Thyroid gland (tissue), 4 donors: Measurements from ENCODE around the gene KIRREL2. TPM values are rescaled to one million over a fixed set of nuclear protein-coding genes. Genes with fewer than 3 reads are reported as not detected.

Experiments
- DNase-seq, 2 donors: peaks; one replicate each; pipeline ENCODE4 v3.0.0-alpha.2; 2019
- H3K27ac ChIP-seq, 3 donors: fragments of 200-600 bp; sonication (generic); 1 replicate in 2 of 3; 2 replicates in 1 of 3; pipeline ENCODE4 v1.5.1; 2016 to 2019; ENCODE audit warnings: mild to moderate bottlenecking in 1 of 3, moderate library complexity in 1 of 3
- H3K27me3 ChIP-seq: fragments of 200-600 bp; sonication (generic); one replicate; pipeline ENCODE4 v1.5.1; 2019
- H3K36me3 ChIP-seq, 2 donors: fragments of 200-600 bp; sonication (generic); one replicate each; pipeline ENCODE4 v1.5.1; 2016 to 2019
- H3K4me1 ChIP-seq, 2 donors: fragments of 200-600 bp; sonication (generic); one replicate each; pipeline ENCODE4 v1.5.1; 2017 to 2019
- H3K4me3 ChIP-seq, 3 donors: fragments of 200-600 bp; sonication (generic); replicated peaks in 1 of 3; 1 replicate in 2 of 3; 2 replicates in 1 of 3; pipeline ENCODE4 v1.5.1; 2016; ENCODE audit warnings: mild to moderate bottlenecking in 1 of 3
- H3K9me3 ChIP-seq: fragments of 200-600 bp; sonication (generic); one replicate; pipeline ENCODE4 v1.5.1; 2017
- POLR2A ChIP-seq, 2 donors: fragments of 450-650 bp; IDR thresholded peaks; one replicate each; pipeline ENCODE4 v1.6.1; 2017; ENCODE audit warnings: antibody characterized with exemption in 2 of 2, mild to moderate bottlenecking in 2 of 2, moderate library complexity in 1 of 2
- WGBS, 2 donors: methylation state at CpG; one replicate each; pipeline ENCODE4 v1.1.5; 2017; 5-methylcytosine and 5-hydroxymethylcytosine counted together
- intact Hi-C: fragments of 100-400 bp; cut with DNase I; formaldehyde crosslinking; loops from one replicate; pipeline ENCODE4 v1.15.1; 2023
- total RNA-seq, 4 donors: library from RNA; depleted of rRNA; stranded (reverse); fragments of >200 nt; gene quantifications; one replicate each; pipeline ENCODE4 v1.2.3, GENCODE V29; 2016
- TF ChIP-seq, protein P1 (sequence below), 6 experiments: fragments of 200-600 bp in 3 of 6; fragments of 450-650 bp in 3 of 6; sonication (generic) in 3 of 6; IDR thresholded peaks; one replicate each; pipeline ENCODE4 v1.5.1; 2016 to 2019; ENCODE audit warnings: antibody characterized with exemption in 6 of 6, mild to moderate bottlenecking in 2 of 6, inconsistent platforms in 1 of 6, moderate library complexity in 1 of 6

KIRREL2 gene
- under 1 TPM in 2 of 4 donors, not detected in 2; 0.20 to 0.33 TPM for total RNA-seq

DNA sequence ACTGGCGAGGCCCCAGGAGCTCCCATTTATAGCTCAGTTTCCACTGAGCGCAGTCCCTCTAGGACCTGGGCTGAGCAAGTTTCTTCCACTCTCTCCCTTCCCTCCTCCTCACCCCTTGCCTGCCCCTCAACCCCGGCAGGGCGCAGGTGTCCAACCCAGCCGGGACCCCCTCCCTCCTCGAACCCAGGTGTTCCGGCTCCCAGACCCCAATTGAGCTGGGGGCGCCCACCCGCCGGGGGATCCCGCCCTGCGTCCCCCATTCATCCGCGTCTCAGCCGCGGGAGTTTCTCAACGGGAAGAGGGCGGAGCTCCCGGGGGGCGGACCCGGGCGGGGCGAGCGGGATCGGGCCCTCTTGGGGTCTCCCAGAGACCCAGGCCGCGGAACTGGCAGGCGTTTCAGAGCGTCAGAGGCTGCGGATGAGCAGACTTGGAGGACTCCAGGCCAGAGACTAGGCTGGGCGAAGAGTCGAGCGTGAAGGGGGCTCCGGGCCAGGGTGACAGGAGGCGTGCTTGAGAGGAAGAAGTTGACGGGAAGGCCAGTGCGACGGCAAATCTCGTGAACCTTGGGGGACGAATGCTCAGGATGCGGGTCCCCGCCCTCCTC is at the start of gene KIRREL2:
KIRREL2 (plus strand) TSS at position 366 of the 604 bp plus-strand sequence; CDS start at position 575, 209 bp downstream.
- WGBS, 2 donors, result 0 to 2% methylated on average over 14 to 29 of the region's 42 CpGs
- intact Hi-C loops, result no loop called here
- Histone ChIP-seq H3K9me3 (no peaks in the 10 kb centered on the region), H3K27ac (no peak within 1 kb of the TSS), H3K27me3 (no peaks in the 10 kb centered on the region), H3K4me1 (peaks cover 12 to 14% of the 10 kb centered on the region in 2 donors), H3K36me3 (no peaks in the 10 kb centered on the region), H3K4me3 (peak within 1 kb of the TSS in 1 of 3 donors; percentile 35)
- no peak for TF ChIP-seq POLR2A (IDR thresholded peaks at IDR 0.05)
- TF ChIP-seq, protein P1, sequence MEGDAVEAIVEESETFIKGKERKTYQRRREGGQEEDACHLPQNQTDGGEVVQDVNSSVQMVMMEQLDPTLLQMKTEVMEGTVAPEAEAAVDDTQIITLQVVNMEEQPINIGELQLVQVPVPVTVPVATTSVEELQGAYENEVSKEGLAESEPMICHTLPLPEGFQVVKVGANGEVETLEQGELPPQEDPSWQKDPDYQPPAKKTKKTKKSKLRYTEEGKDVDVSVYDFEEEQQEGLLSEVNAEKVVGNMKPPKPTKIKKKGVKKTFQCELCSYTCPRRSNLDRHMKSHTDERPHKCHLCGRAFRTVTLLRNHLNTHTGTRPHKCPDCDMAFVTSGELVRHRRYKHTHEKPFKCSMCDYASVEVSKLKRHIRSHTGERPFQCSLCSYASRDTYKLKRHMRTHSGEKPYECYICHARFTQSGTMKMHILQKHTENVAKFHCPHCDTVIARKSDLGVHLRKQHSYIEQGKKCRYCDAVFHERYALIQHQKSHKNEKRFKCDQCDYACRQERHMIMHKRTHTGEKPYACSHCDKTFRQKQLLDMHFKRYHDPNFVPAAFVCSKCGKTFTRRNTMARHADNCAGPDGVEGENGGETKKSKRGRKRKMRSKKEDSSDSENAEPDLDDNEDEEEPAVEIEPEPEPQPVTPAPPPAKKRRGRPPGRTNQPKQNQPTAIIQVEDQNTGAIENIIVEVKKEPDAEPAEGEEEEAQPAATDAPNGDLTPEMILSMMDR (IDR thresholded peaks at IDR 0.05), result no peak
- no peak for DNase-seq

DNA sequence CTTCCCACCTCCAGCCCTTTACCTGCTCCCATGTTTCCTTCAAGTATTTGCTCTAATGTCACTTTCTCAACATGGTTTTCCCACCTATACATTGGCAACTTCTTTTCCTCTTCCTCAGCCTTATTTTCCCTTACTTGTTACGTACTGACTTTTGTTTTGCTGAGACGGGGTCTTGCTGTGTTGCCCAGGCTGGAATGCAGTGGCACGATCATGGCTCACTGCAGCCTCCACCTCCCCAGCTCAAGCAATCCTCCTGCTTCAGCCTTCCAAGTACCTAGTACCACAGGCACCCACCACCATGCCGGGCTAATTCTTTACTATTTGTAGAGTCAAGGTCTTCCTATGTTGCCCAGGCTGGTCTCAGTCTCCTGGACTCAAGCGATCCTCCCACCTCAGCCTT is 49.1 kb upstream of the KIRREL2 start:
- Histone ChIP-seq H3K27ac (no peak overlapping the region), H3K4me3 (no peak overlapping the region), H3K4me1 (no peaks in the 10 kb centered on the region), H3K27me3 (no peaks in the 10 kb centered on the region), H3K36me3 (no peaks in the 10 kb centered on the region), H3K9me3 (no peaks in the 10 kb centered on the region)
- DNase-seq, result no peak
- intact Hi-C loops, result no loop called here
- TF ChIP-seq, protein P1 (IDR thresholded peaks at IDR 0.05), result no peak
- TF ChIP-seq POLR2A (IDR thresholded peaks at IDR 0.05), result no peak
- WGBS, 2 donors, result 91 to 92% methylated on average over 5 of the region's 5 CpGs

- no peaks in the 10 kb centered on the region for H3K9me3 ChIP-seq
- H3K36me3 ChIP-seq, result no peaks in the 10 kb centered on the region
- WGBS, 2 donors, result 59 to 69% methylated on average over 12 to 13 of the region's 18 CpGs
- no peak overlapping the region for H3K27ac ChIP-seq
- intact Hi-C loops, result no loop called here
- no peak overlapping the region for H3K4me3 ChIP-seq
- no peak for DNase-seq
- TF ChIP-seq POLR2A (IDR thresholded peaks at IDR 0.05), result no peak
- TF ChIP-seq, protein P1 (IDR thresholded peaks at IDR 0.05), result no peak
- no peaks in the 10 kb centered on the region for H3K4me1 ChIP-seq
- no peaks in the 10 kb centered on the region for H3K27me3 ChIP-seq
These were observed 45.1 kb upstream of the KIRREL2 start for GRCh38 chr19:35811317-35812219.

DNA sequence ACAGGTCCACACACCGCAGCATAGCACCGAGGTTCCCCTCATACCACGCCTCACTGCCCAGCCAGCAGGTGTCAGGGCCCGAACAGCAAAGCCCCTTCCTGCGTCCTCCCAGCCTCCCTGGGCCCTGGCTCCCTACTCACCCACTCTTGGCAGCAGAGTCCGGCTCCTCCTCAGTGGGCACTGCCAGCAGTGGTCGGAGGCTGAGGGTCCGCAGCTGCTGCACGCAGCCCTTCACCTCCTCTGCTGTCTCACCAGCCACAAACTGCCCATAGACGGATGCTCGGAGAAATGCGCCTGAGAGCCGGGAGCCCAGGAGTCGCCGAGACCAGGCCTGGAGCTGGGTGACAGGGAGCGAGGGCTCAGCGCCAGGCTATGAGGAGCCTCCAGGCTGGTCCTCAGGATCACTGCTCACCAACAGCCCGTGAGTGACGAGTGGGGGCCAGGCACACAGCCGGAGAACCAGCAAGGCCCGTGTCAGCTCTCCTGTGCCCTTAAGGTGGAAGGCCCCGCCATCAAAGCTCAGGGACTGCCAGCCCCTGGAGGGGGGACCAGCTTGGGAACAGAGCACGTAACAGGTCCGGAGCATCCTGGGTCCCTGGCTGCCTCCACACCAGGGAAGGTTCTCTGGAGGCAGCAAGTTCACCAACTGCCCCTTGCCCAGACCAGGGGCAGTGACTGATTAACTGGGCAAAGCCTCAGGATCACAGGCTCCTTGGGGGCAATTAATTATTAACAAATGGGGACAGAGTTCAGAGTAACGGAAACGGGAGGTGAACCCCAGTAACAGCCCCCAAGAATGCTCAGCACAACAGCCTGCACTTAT is 44.3 kb upstream of the KIRREL2 start, which contains the start of gene PRODH2:
PRODH2 (minus strand) TSS at position 626 of the 823 bp plus-strand sequence; CDS start at position 586, 40 bp downstream.
- no peak within 1 kb of the TSS for H3K4me3 ChIP-seq
- no peaks in the 10 kb centered on the region for H3K4me1 ChIP-seq
- H3K36me3 ChIP-seq, result no peaks in the 10 kb centered on the region
- intact Hi-C loops, result no loop called here
- H3K27ac ChIP-seq, result no peak within 1 kb of the TSS
- H3K27me3 ChIP-seq, result no peaks in the 10 kb centered on the region
- WGBS, 2 donors, result 70 to 76% methylated on average over 16 to 18 of the region's 26 CpGs
- TF ChIP-seq, protein P1 (IDR thresholded peaks at IDR 0.05), result no peak
- no peak for TF ChIP-seq POLR2A (IDR thresholded peaks at IDR 0.05)
- no peak for DNase-seq
- no peaks in the 10 kb centered on the region for H3K9me3 ChIP-seq
